SW 1271 (cell line): Measurements from ENCODE around the gene STOM.

ENCODE experiments used
- DNase-seq, 2 experiments: peaks; one replicate each; lab custom pipeline; 2025; lab: John Stamatoyannopoulos, UW

Gene STOM

DNA sequence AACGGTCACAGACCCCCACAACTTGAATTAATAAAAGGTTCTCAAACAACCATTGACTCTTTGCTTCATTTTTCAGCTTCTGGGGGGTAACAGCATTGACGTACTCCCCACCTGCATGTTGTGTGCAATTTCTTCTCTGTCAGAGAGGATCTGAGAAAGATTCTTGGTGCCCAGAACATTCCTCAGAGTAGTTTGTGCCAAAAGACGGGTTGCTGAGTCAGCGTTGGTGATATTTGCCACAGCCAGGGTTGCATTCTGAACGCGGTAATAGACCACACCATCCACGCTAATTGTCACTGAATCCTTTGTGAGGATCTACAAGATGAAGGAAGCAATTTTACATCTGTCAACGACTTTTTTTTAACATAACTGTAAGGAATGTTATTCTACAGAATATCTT lies 21.0 kb downstream of the STOM start:
- no peak for DNase-seq

DNA sequence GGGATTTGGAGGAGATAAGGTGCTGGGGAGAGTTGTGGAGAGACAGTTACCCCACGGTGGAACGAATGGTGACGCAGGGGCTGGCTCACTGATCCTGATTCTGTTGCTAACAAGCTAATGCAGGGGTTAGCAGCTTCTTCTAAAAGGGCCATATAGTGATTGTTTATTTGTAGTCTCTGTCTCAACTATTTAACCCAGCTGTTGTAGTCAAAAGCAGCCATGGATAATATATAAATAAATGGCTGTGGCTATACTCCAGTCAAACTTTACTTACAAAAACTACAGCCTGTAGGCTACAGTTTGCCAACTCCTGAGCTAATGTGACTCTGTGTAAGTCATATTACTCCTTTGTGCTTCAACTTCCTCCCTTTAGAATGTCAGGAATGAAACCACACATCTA lies 21.8 kb downstream of the STOM start:
- no peak for DNase-seq

DNA sequence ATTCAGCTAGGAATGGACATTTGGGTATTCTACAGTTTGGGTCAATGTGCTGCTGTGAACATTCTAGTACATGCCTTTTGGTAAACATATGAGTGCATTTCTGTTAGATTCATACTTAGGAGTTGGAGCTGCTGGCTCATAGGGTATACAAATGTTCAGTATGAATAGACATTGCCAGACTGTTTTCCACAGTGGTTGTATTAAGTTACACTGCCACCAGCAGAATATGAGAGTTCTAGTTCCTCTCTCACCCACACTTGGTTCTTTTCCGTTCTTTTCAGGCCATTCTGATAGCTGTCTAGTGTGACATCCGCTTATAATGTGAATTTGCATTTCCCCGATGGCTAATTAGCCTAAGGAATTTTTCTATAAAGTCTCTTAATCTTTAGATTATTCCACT lies 25.0 kb downstream of the STOM start:
- DNase-seq = no peak

DNA sequence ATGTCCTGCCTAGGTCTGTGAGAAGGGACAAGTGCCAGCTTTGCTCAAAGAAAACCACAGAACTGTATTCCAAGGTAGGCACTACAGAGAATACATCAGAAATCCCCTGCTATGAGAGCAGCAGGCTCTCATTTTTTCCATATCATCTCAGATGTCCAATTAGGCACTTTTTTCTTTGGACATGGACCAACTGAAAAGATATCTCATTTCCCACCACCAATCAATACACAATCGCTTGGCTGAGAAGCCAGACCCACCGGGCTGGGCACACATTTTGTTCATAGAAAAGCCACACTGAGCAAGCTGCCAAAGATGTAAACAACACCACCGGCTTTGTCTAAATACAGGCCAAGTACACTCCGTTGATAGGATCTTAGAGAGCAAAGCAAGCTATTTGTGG lies 25.9 kb downstream of the STOM start:
- DNase-seq = no peak

DNA sequence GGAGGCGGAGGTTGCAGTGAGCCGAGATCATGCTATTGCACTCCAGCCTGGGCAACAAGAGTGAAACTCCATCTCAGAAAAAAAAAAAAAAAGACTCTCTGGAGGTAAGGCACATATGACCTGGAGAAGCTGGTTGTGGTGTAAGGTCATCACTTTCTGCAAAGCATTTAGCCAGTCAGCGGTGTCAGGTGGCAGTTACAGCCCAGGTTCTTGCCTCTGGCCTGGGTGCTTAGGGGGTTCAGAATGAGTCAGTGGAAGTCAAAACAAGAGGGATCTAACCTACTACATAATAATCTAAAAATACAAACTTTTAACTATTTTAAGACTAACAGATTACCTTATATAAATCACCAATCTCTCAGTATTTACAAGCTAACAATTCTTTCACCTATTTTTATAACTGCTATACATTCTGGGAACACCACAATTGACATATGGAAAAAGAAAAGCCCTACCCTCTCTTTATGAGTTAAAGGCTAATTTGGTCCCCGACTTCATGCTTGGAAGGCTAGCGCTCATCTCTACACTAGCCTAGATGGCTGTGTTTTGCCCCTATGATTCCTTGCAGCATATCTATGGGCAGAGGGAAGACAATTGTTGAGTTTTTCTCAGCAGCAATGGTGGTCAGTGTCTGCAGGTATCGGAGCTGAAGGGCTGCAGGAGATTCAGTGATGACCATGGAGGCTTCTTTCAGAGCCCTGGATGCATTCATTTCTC lies 29.2 kb downstream of the STOM start:
- DNase-seq = no peak

DNA sequence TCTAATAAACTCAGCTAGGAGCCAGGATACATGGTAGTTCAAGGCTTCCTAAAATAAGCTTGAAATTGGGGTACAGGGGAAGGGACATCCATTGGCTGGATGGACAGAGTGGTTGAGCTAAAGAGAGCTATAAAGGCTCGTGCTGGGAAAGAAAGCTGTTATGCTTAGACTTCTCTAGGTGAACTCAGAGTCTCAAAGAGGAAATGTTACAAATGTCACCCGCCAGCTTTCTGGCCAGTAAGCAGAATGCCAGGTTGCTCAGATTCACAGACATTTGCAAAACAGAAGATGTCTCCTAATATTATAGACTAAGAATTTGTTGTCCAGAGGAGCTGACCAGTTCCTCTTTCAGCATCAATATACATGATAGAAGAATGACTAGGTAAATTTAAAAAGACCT lies 30.6 kb downstream of the STOM start:
- no peak for DNase-seq

DNA sequence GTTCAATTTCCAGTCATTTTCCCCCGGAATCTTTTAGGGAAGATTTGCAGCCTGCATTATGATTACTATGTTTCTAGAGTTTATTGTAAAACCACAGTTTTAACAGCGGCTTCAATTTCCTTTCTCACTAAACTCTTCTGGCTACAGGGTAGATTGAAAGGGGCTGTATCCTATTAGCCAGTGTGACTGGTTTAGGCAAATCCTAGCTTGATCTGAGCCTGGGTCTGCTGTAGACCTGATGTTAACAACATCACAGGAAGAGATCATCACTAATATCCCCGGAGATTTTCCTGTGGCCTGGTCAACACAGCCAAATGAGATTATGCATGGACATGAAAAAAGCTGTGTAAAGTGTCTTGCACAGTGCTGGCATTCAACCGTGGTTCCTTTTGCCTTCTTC lies 33.4 kb downstream of the STOM start:
- DNase-seq = no peak

DNA sequence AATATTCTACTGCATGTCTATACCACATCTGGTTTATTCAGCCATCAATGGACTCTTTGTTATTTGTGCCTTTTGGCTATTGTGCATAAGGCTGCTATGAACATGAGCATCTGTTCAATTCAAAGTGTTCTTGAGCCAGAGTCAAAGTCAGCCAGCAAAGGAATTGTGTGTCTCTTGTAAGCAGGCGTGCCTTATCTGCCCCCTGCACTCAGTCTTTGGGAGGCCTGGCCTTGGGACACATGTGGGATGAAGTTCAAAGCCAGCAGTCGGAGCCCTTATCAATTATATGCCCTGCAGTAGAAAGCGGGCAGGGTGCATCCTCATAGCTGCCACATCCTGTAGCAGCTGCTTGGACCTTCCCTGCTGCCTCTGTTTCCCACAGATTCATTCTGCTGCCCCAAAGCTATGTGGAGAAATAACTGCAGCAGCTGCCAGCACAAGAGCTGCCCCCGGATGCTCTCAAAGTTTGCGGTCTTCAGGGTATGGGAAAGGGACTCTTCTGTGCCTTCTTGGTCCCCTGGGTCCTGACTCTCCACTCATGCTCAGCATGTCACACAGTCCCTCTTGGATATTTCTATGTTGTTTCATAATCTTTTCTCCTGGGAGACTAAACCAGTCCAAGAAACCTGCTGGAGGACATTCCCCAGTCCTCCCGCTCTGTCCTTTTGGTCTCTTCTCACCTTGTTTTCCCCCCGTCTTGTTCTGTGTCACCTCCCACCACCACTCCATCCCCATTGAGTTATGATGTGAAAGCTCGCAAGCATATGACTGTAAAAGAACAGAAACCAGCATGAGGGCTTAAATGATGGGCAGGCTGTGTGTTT lies 35.9 kb downstream of the STOM start:
- no peak for DNase-seq

DNA sequence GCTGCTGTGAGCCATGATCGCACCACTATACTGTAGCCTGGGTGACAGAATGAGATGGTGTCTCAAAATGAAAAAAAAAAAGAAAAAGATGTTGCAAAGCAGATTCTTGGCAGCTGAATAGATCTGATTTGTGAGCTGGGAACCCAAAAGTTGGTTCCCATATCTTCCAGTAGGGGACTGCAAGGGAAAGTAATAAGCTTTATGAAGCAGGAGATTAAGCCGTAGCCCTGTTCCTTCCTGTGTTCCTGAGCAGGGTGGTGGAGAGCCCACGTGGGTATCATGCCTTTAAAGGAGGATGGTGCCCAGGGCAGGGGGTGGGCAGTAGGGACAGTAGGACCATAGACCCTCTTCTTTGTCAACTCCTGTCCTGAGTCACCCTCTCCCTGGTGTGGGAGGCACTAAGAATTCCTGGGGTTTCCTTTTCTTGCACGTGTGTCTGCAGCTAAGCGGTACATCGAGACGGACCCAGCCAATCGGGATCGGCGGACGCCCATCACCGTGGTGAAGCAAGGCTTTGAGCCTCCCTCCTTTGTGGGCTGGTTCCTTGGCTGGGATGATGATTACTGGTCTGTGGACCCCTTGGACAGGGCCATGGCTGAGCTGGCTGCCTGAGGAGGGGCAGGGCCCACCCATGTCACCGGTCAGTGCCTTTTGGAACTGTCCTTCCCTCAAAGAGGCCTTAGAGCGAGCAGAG lies 37.9 kb downstream of the STOM start:
- peak in 1 of 2 experiments; percentile 16 for DNase-seq

DNA sequence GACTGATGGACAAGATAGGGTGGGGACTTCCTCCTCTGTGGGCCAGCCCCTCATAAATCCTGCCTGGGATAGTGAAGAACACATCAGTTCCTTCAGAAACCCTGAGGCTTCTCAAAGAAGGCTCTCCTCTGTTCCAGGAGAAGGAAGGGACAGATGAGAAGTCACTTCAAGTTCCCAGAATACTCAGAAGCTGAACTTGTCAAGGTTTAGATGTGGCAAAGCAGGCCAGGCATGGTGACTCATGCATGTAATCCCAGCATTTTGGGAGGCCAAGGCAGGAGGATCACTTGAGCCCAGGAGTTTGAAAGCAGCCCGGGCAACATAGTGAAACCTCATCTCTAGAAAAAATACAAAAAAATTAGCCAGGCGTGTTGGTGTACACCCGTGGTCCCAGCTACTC lies 38.5 kb downstream of the STOM start:
- no peak for DNase-seq

DNA sequence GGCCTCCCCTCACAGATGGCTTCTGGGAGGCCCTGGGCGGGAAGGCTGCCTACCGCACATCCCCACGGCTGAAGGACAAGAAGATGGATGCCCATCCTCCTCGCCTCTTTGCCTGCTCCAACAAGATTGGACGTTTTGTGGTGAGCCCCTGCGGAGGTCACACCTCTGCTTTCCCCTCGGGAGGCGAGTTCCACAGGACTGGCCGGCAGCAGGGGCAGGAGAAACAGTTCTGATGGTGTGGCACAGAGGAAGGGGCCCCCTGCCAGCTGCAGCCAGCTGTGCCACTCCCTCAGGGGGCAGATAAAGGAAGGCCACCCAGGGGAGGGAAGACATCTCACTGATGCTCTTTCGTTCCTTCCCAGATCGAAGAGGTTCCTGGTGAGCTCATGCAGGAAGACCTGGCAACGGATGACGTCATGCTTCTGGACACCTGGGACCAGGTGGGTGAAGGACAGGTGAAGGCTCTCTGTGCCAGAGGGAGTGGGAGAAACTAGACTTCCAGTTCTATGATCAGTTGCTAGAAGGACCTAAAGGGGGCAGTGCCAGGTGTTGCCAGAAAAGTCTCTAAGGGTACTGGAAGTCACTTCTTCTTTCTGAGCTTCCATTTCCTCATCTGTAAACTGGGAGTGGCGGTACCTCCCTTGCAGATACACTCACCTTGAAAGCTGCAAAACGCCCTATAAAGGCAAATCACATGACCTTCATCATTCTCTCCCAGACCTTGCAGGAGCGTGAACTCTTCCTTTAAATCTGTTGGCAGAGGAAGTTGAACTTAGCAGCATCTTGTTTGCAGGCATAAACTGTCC lies 41.0 kb downstream of the STOM start:
- DNase-seq = no peak

DNA sequence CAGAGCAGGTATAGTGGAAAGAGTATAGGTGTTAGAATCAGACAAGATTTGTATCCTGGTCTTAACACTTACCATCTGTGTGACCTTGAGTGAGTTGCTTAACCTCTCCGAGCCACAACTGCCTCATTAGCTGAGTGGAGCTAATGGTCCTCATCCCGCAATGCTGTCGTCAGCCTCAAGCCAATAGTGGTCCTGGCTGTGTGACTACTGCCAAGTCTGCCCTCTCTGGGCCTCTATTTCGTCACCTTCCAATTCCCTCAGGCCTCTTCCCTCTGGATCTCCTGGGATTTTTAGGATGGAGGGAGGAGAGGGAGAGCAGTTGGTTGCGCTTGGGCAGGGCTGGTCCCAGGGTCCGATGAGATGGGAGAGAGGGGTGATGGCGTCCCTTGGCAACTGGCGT lies 41.6 kb downstream of the STOM start:
- no peak for DNase-seq

DNA sequence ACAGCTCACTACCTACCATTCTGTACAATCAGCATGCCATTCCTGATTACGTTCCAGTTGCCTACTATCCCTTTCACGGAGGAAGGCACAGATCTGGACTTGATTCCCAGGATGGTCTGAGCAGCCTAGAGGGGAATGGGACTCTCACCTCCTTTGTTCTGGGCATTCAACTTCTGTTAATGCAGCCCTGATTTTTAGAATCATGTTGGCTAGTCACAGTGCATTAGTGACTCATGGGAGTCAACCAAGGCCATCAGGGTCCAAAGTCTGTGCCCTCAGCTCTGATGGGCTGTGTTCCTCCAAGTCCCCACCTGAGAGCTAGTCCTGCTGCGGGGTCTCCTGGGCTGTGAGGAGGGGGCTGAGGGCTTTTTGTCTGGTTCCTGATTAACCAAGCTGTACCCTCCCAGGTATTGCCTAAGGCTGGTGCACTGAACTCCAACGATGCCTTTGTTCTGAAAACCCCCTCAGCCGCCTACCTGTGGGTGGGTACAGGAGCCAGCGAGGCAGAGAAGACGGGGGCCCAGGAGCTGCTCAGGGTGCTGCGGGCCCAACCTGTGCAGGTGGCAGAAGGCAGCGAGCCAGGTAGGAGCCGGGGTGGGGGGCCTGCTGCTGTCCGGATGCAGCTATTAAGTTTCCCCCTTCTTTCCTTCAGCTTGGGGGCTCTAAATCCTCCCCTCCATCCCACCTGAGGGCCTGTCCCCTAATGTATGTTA lies 43.0 kb downstream of the STOM start:
- DNase-seq = no peak

DNA sequence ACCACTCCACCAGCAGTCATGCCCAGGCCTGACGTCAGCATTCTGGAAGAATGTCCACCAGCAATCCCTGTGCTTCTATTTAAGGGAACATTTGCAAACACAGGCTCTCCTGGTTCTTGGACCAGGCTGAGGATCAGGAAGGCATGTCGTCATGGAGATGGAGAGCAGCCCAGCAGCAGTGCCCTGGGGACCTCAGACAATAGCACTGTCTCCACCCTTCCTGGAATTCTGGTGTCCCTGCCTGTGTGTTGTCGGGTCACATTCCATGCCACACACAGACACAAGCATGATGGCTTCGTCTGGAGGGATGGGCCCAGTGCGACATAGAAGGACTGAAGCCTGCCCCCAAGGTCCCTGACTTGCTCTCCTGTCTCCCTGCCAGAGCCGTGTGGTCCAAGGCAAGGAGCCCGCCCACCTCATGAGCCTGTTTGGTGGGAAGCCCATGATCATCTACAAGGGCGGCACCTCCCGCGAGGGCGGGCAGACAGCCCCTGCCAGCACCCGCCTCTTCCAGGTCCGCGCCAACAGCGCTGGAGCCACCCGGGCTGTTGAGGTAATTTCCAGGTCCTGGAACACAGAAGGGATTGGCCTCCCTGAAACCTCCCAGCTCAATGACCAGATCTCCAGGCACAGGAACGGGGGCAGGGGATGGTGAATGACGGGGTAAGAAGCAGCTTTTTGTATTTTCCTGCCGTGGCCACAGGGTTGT lies 43.8 kb downstream of the STOM start:
- no peak for DNase-seq

DNA sequence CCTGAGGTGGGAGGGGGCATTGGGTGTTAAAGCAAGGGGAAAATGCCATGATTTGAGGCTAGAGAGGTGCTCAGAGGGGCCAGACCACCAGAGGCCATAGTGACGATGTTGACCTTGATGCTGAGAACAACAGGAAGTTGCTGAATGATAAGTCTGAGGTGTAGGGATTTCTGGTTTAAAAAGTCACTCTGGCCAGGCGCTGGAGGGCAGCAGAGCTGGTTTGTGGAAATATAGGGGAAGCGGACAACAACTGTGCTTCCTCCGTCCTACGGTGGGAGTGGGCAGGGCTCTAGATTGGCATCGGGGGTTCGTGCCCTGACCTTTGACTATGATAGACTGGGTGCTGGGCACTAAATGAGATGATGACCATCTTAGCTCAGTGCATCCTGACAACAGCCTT lies 44.7 kb downstream of the STOM start:
- no peak for DNase-seq

DNA sequence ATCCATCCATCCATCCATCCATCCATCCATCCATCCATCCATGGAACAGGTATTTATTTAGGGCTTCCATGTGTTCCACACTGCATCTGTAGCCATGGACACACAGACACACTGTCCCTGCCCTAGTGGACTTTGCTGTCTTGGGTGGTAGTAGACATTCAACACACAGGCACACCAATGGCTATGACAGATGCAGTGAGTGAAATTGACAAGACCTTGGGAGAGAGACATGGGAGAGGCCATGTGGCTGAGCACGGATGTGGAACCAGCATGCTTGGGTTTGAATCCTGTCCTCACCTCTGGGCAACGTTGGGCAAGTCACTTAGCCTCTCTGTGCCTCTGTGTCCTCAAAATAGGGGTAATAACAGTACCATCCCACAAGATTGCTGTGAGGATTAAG lies 45.3 kb downstream of the STOM start:
- no peak for DNase-seq

DNA sequence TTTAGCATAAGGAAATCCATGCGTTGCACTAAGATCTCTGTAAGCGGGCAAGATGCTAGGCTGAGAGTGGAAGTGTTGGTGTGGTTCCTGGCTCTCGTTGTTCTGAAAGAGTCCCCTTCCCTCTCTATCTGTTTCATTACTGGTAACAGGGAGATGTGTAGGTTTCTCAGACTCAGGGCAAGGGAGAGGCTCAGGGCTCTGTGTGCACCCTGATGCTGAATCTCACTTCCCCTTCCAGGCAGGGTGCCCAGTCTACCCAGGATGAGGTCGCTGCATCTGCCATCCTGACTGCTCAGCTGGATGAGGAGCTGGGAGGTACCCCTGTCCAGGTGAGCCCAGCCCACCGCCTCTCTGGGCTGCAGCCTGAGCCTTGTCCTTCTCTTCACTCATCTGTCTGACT lies 45.7 kb downstream of the STOM start:
- DNase-seq = no peak

DNA sequence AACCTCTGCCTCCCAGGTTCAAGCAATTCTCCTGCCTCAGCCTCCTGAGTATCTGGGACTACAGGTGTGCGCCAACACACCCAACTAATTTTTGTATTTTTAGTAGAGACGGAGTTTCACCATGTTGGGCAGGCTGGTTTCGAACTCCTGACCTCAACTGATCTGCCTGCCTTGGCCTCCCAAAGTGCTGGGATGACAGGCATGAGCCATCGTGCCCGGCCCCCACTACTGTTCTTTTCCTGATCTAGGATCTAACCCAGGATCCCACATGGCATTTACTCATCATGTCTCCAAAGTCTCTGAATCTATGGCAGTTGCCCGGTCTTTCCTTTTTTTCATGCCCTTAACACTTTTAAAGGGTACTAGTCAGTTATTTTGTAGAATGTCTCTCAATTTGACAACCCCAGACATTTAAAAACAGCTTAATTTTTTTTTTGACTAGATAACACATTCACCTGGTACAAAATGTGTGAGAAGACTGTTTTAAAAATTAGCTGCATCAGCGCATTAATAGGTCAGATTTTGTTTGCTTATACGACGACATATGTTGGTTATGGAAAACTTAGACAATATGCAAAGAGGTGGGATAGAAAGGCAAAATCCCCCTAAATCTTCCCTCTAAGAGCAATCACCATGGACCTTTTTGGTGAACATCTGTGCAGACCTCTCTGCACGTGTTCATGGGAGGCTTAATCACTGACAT lies 46.5 kb downstream of the STOM start:
- no peak for DNase-seq

DNA sequence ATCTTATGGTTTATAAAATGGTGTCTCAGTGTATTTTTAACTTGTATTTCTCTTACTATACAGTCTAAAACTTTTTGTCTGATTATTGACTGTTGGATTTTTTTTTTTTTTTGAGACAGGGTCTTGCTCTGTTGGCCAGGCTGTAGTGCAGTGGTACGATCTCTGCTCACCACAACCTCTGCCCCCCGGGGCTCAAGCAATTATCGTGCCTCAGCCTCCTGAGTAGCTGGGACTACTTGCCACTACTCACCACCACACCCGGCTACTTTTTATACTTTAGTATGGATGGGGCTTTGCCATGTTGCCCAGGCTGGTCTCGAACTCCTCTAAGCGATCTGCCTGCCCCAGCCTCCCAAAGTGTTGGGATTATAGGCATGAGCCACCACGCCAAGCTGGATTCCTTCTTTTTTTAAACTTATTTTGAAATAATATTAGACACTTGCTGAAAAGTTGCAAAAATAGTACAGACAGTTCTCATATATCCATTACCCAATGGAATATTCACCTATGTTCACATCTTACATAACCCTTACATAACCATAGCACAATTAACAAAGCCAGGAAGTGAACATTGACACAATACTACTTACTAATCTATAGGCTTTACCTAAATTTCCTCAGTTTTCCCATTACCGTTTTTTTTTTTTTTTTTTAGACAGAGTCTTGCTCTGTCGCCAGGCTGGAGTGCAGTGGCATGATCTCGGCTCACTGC lies 47.2 kb downstream of the STOM start:
- no peak for DNase-seq
